ENCODE data around the gene SMARCA2. TPM values are rescaled to one million over a fixed set of nuclear protein-coding genes. Genes with fewer than 3 reads are reported as not detected.

Gene SMARCA2
- total and polyA plus RNA-seq, 9 of the 15 experiments (the other 6 are each of a cell fraction or from before 2014, with no cell fraction given) = 8.0 to 34.8 (median 25.5) TPM

GRCh38 chr9:2017331-2018161, 2.4 kb downstream of the SMARCA2 start (continued):
- TF ChIP-seq ZBTB12 (CRISPR knock-in tag; IDR thresholded peaks at IDR 0.05) = no peak
- no peak for TF ChIP-seq ZFP1 (CRISPR knock-in tag; IDR thresholded peaks at IDR 0.05)
- no peak for TF ChIP-seq ETS2 (tag; IDR thresholded peaks at IDR 0.05; ENCODE audit: borderline replicate concordance, poor library complexity, severe bottlenecking)
- TF ChIP-seq JUNB (CRISPR knock-in tag; conservative IDR thresholded peaks at IDR 0.05) = no peak
- TF ChIP-seq VEZF1 (CRISPR knock-in tag; IDR thresholded peaks at IDR 0.05) = peak; percentile 31; the same call in 1 of the 2 replicates
- TF ChIP-seq, protein P1, sequence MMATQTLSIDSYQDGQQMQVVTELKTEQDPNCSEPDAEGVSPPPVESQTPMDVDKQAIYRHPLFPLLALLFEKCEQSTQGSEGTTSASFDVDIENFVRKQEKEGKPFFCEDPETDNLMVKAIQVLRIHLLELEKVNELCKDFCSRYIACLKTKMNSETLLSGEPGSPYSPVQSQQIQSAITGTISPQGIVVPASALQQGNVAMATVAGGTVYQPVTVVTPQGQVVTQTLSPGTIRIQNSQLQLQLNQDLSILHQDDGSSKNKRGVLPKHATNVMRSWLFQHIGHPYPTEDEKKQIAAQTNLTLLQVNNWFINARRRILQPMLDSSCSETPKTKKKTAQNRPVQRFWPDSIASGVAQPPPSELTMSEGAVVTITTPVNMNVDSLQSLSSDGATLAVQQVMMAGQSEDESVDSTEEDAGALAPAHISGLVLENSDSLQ (IDR thresholded peaks at IDR 0.05) = 0 out of 2 replicates have a peak, but pooled peaks have one; percentile 21
- TF ChIP-seq ZNF398 (CRISPR knock-in tag; IDR thresholded peaks at IDR 0.05) = no peak
- TF ChIP-seq POLR3A (IDR thresholded peaks at IDR 0.05; ENCODE audit: borderline replicate concordance, extremely low read depth, insufficient read depth, insufficient read length) = no peak
- TF ChIP-seq SAFB (IDR thresholded peaks at IDR 0.05; ENCODE audit: borderline replicate concordance, low read depth, low read length) = peak; percentile 72
- 0 out of 2 replicates have a peak, but pooled peaks have one; percentile 25 for TF ChIP-seq TAF7 (tag; IDR thresholded peaks at IDR 0.05)
- TF ChIP-seq ARID1B (IDR thresholded peaks at IDR 0.05) = no peak
- peak; percentile 85; the same call in 1 of the 2 replicates for TF ChIP-seq MYNN (IDR thresholded peaks at IDR 0.05)
- no peak for TF ChIP-seq MYNN (CRISPR knock-in tag; IDR thresholded peaks at IDR 0.05)
- peak; percentile 71 for TF ChIP-seq PCBP1 (IDR thresholded peaks at IDR 0.05; ENCODE audit: low read depth, low read length, poor library complexity, severe bottlenecking)
- peak; percentile 42 for TF ChIP-seq SUPT5H (IDR thresholded peaks at IDR 0.05)
- 0 out of 2 replicates have a peak, but pooled peaks have one; percentile 7 for TF ChIP-seq ELF4 (CRISPR knock-in tag; IDR thresholded peaks at IDR 0.05)
- TF ChIP-seq ETV1 (tag; conservative IDR thresholded peaks at IDR 0.05; ENCODE audit: low read depth) = no peak
- TF ChIP-seq, protein P2, sequence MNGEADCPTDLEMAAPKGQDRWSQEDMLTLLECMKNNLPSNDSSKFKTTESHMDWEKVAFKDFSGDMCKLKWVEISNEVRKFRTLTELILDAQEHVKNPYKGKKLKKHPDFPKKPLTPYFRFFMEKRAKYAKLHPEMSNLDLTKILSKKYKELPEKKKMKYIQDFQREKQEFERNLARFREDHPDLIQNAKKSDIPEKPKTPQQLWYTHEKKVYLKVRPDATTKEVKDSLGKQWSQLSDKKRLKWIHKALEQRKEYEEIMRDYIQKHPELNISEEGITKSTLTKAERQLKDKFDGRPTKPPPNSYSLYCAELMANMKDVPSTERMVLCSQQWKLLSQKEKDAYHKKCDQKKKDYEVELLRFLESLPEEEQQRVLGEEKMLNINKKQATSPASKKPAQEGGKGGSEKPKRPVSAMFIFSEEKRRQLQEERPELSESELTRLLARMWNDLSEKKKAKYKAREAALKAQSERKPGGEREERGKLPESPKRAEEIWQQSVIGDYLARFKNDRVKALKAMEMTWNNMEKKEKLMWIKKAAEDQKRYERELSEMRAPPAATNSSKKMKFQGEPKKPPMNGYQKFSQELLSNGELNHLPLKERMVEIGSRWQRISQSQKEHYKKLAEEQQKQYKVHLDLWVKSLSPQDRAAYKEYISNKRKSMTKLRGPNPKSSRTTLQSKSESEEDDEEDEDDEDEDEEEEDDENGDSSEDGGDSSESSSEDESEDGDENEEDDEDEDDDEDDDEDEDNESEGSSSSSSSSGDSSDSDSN (IDR thresholded peaks at IDR 0.05; ENCODE audit: borderline replicate concordance in 1 of 2, low read depth in 2 of 2, low read length in 2 of 2) = peak; percentile 49 to 65; a peak in 2 of 4 replicates

Measured in K562 (cell line).